KBM-7 (cell line): ENCODE measurements around the gene C9.
"Not testable (repeated sequence)": the region's sequence is repeated elsewhere in the genome, so short reads cannot be mapped to it uniquely, and the experiment has no call there.

Experiments
- DNase-seq: peaks from one replicate; pipeline ENCODE4 v3.0.0-alpha.2; 2015
- in situ Hi-C: fragments of 300-500 bp; cut with MboI; formaldehyde crosslinking; loops from 2 replicates; pipeline ENCODE4 v1.14.3; 2020; ENCODE audit warnings: low sequenced_read_pairs, low pct_unique_long_range_greater_than_20kb, mixed read lengths

C9 gene

DNA sequence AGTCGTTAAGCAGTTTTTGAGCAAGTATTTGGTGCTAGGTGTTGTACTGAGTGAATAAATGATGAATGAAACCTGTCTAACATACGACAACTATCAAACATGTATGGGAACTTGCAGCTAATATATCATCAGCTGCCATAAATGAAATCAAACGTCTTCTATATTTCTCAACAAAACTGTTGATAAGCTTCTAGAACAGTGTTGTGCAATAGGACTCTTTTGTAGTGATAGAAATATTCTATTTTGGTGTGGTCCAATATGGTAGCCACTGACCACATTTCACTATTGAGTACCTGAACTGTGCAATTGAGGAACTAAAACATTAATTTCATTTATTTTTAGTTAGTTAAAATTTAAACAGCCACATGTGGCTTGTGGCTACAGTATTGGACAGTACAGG lies 128.6 kb downstream of the C9 start:
- in situ Hi-C loops, result no loop called here
- no peak for DNase-seq

- in situ Hi-C loops, DNase-seq: not testable (repeated sequence)
These were observed 129.8 kb downstream of the C9 start for GRCh38 chr5:39234494-39234893.
